HepG2 (cell line): ENCODE measurements around the gene POLR3F. TPM values are rescaled to one million over a fixed set of nuclear protein-coding genes. Genes with fewer than 3 reads are reported as not detected.

Experiments used
- AGO1 ChIP-seq: fragments of 200-400 bp; formaldehyde crosslinking; IDR thresholded peaks from 2 replicates; pipeline ENCODE4 v1.6.1; 2017; ENCODE audit warnings: mild to moderate bottlenecking, low read depth, low read length, moderate library complexity; ENCODE audit not compliant: poor library complexity, severe bottlenecking
- FOXA3 ChIP-seq: IDR thresholded peaks from 2 replicates; pipeline ENCODE4 v1.6.1; 2016; ENCODE audit warnings: missing genetic modification reagents, missing compliant biosample characterization
- HNF1B ChIP-seq: sonication (generic); formaldehyde crosslinking; IDR thresholded peaks from 2 replicates; pipeline ENCODE4 v1.5.1; 2020; ENCODE audit warnings: mild to moderate bottlenecking, moderate library complexity, missing genetic modification reagents
- ISL2 ChIP-seq: sonication (generic); formaldehyde crosslinking; IDR thresholded peaks from 2 replicates; pipeline ENCODE4 v1.5.0; 2020; ENCODE audit warnings: missing genetic modification reagents
- KDM2A ChIP-seq: sonication (generic); formaldehyde crosslinking; IDR thresholded peaks from 2 replicates; pipeline ENCODE4 v1.4.0; 2020; ENCODE audit warnings: low read depth, missing genetic modification reagents, borderline replicate concordance
- PHF5A ChIP-seq: IDR thresholded peaks from one replicate; pipeline ENCODE4 v1.6.1; 2018; ENCODE audit warnings: low read depth, missing genetic modification reagents; ENCODE audit not compliant: unreplicated experiment
- PRMT3 ChIP-seq: sonication (generic); formaldehyde crosslinking; IDR thresholded peaks from 2 replicates; pipeline ENCODE4 v1.8.1; 2022; ENCODE audit warnings: low read depth, mild to moderate bottlenecking, moderate library complexity, missing genetic modification reagents, borderline replicate concordance
- ZFP90 ChIP-seq: sonication (generic); formaldehyde crosslinking; IDR thresholded peaks from 2 replicates; pipeline ENCODE4 v1.8.0; 2022; ENCODE audit warnings: missing genetic modification reagents, mild to moderate bottlenecking, inconsistent platforms, borderline replicate concordance
- ZNF337 ChIP-seq: sonication (generic); formaldehyde crosslinking; IDR thresholded peaks from 2 replicates; pipeline ENCODE4 v1.5.1; 2020; ENCODE audit warnings: missing genetic modification reagents, low read depth, mild to moderate bottlenecking, borderline replicate concordance
- ZNF563 ChIP-seq: sonication (generic); formaldehyde crosslinking; IDR thresholded peaks from 2 replicates; pipeline ENCODE4 v1.8.0; 2022; ENCODE audit warnings: mild to moderate bottlenecking, moderate library complexity, missing genetic modification reagents
- ZNF83 ChIP-seq: sonication (generic); formaldehyde crosslinking; IDR thresholded peaks from 2 replicates; pipeline ENCODE4 v1.4.0; 2020; ENCODE audit warnings: missing genetic modification reagents, mild to moderate bottlenecking, borderline replicate concordance
- polyA plus RNA-seq, 8 experiments: library from polyadenylated mRNA; depleted of rRNA in 3 of 8; stranded (reverse) in 7 of 8; unstranded in 1 of 8; fragments of >200 nt; fragmentation: Illumina TruSeq in 4 of 8; extraction: Trizol in 4 of 8; gene quantifications; 2 replicates each; pipeline versions ENCODE4 v1.2.1 to v1.2.3, GENCODE V29; 2011 to 2016; ENCODE audit warnings: low read depth in 4 of 8, missing spikeins in 1 of 8, mixed read lengths in 1 of 8; ENCODE audit not compliant: insufficient read depth in 1 of 8
- total RNA-seq, 5 experiments: library from RNA; depleted of rRNA; stranded (reverse); fragments of >200 nt; fragmentation: Illumina TruSeq; extraction: Trizol; gene quantifications; 2 replicates each; pipeline ENCODE4 v1.2.3, GENCODE V29; 2016; ENCODE audit warnings: low read depth in 1 of 5
- TF ChIP-seq, protein P1 (sequence below): sonication (generic); formaldehyde crosslinking; IDR thresholded peaks from 2 replicates; pipeline ENCODE4 v1.5.0; 2020; ENCODE audit warnings: mild to moderate bottlenecking, missing genetic modification reagents, borderline replicate concordance
- TF ChIP-seq, protein P2 (sequence below): sonication (generic); formaldehyde crosslinking; IDR thresholded peaks from 2 replicates; pipeline ENCODE4 v1.4.0; 2020; ENCODE audit warnings: missing genetic modification reagents, borderline replicate concordance
- TF ChIP-seq, protein P3 (sequence below): sonication (generic); formaldehyde crosslinking; IDR thresholded peaks from 2 replicates; pipeline ENCODE4 v1.5.0; 2020; ENCODE audit warnings: mild to moderate bottlenecking, missing genetic modification reagents

Gene POLR3F
- total and polyA plus RNA-seq, 2 of the 13 experiments (the other 11 are each of a cell fraction or from before 2014, with no cell fraction given) = 11.7 to 25.5 TPM

DNA sequence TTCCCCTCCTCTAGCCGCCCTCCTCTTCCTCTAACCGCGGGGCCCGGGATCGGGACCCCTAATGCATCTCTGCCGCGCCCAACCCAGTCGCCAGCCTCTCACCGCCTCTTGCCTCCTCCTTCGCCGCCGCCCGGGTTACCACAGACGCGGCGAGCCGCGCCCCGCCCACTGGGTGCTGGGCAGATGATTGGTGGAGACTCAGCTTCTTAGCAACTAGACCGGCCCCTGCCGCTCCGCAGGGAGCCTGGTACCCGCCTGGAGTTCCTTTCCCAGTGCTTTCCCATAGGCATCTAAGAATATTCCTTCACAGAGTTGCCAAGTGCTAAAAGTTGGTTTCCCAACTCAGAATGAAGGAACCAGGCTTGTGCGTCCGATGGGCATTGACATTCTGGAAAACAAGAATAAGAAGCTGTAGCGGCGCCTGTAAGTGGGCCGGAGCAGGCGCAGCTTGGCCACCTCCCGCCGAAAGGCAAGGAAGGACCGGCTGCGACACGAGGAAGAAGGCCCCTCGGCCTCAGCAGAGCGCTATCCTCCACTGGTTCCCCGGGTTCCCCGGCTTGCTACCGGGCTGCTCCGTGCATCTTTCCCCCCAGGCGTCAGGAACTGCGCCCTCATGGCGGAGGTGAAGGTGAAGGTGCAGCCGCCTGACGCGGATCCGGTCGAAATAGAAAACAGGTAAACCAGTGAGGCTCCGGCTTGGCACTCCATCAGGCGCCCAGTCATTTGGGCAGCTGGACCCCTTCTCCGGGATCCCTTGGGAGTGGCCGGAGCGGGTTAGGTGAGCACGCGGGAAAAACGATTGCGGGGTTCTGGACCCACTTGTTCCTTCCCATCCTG is at the start of gene POLR3F, which contains the start of gene DZANK1 (continued):
- TF ChIP-seq, protein P1, sequence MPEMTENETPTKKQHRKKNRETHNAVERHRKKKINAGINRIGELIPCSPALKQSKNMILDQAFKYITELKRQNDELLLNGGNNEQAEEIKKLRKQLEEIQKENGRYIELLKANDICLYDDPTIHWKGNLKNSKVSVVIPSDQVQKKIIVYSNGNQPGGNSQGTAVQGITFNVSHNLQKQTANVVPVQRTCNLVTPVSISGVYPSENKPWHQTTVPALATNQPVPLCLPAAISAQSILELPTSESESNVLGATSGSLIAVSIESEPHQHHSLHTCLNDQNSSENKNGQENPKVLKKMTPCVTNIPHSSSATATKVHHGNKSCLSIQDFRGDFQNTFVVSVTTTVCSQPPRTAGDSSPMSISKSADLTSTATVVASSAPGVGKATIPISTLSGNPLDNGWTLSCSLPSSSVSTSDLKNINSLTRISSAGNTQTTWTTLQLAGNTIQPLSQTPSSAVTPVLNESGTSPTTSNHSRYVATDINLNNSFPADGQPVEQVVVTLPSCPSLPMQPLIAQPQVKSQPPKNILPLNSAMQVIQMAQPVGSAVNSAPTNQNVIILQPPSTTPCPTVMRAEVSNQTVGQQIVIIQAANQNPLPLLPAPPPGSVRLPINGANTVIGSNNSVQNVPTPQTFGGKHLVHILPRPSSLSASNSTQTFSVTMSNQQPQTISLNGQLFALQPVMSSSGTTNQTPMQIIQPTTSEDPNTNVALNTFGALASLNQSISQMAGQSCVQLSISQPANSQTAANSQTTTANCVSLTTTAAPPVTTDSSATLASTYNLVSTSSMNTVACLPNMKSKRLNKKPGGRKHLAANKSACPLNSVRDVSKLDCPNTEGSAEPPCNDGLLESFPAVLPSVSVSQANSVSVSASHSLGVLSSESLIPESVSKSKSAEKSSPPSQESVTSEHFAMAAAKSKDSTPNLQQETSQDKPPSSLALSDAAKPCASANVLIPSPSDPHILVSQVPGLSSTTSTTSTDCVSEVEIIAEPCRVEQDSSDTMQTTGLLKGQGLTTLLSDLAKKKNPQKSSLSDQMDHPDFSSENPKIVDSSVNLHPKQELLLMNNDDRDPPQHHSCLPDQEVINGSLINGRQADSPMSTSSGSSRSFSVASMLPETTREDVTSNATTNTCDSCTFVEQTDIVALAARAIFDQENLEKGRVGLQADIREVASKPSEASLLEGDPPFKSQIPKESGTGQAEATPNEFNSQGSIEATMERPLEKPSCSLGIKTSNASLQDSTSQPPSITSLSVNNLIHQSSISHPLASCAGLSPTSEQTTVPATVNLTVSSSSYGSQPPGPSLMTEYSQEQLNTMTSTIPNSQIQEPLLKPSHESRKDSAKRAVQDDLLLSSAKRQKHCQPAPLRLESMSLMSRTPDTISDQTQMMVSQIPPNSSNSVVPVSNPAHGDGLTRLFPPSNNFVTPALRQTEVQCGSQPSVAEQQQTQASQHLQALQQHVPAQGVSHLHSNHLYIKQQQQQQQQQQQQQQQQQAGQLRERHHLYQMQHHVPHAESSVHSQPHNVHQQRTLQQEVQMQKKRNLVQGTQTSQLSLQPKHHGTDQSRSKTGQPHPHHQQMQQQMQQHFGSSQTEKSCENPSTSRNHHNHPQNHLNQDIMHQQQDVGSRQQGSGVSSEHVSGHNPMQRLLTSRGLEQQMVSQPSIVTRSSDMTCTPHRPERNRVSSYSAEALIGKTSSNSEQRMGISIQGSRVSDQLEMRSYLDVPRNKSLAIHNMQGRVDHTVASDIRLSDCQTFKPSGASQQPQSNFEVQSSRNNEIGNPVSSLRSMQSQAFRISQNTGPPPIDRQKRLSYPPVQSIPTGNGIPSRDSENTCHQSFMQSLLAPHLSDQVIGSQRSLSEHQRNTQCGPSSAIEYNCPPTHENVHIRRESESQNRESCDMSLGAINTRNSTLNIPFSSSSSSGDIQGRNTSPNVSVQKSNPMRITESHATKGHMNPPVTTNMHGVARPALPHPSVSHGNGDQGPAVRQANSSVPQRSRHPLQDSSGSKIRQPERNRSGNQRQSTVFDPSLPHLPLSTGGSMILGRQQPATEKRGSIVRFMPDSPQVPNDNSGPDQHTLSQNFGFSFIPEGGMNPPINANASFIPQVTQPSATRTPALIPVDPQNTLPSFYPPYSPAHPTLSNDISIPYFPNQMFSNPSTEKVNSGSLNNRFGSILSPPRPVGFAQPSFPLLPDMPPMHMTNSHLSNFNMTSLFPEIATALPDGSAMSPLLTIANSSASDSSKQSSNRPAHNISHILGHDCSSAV (CRISPR knock-in tag) = 0 out of 2 replicates have a peak, but pooled peaks have one; percentile 90
- TF ChIP-seq ZNF83 (CRISPR knock-in tag) (no peak; the same call in 1 of the 2 replicates), ISL2 (CRISPR knock-in tag) (peak; percentile 76), FOXA3 (CRISPR knock-in tag) (peak; percentile 69), PRMT3 (CRISPR knock-in tag) (no peak), ZNF563 (CRISPR knock-in tag) (peak; percentile 79), ZFP90 (CRISPR knock-in tag) (peak; percentile 72), AGO1 (peak; percentile 82), KDM2A (CRISPR knock-in tag) (peak; percentile 97), ZNF337 (CRISPR knock-in tag) (peak; percentile 92; the same call in 1 of the 2 replicates), PHF5A (CRISPR knock-in tag) (no peak), HNF1B (peak; percentile 75)
- TF ChIP-seq, protein P2, sequence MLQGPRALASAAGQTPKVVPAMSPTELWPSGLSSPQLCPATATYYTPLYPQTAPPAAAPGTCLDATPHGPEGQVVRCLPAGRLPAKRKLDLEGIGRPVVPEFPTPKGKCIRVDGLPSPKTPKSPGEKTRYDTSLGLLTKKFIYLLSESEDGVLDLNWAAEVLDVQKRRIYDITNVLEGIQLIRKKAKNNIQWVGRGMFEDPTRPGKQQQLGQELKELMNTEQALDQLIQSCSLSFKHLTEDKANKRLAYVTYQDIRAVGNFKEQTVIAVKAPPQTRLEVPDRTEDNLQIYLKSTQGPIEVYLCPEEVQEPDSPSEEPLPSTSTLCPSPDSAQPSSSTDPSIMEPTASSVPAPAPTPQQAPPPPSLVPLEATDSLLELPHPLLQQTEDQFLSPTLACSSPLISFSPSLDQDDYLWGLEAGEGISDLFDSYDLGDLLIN = peak; percentile 88; the same call in 1 of the 2 replicates
- TF ChIP-seq, protein P3, sequence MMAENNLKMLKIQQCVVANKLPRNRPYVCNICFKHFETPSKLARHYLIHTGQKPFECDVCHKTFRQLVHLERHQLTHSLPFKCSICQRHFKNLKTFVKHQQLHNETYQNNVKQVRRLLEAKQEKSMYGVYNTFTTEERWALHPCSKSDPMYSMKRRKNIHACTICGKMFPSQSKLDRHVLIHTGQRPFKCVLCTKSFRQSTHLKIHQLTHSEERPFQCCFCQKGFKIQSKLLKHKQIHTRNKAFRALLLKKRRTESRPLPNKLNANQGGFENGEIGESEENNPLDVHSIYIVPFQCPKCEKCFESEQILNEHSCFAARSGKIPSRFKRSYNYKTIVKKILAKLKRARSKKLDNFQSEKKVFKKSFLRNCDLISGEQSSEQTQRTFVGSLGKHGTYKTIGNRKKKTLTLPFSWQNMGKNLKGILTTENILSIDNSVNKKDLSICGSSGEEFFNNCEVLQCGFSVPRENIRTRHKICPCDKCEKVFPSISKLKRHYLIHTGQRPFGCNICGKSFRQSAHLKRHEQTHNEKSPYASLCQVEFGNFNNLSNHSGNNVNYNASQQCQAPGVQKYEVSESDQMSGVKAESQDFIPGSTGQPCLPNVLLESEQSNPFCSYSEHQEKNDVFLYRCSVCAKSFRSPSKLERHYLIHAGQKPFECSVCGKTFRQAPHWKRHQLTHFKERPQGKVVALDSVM = peak; percentile 66
